Measurements from ENCODE around the gene RXRA.

The RXRA gene

DNA sequence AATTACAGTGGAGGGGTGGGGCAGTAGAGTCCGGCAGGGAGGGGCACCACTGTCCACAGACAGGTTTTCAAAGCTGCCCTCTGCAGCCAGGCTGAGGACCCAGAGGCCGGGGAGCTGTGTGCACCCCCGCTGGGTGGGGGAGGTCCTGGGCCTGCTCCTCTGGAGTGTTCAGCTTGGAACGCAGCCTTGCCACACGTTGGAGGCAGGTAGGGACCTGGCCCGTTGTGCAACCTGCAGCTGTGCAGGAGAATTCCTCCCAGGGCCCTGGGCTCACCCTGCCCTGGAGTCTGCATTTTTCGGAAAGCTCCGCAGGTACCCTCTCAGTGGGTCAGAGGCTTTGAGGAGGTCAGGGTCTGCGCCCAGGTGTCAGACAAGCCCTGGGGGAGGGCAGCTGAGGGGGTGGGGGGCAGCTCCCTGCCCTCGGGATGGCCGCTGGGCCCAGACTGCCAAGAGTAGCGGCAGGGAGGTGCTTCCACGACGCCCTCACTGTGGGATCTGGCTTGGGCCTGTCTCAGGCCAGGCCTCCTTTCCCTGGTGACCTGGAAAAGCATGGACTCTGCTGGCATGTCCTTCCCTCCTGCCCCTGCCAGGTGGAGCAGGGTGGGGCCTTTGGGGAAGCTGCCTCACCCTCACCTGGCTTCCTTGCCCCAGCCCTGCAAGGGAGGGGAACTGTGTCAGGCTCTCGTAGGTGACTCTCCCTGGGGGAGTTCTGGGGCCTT, 29.5 kb downstream of the RXRA start:
- DNase-seq (ENCODE audit: low read depth) = no peak

DNA sequence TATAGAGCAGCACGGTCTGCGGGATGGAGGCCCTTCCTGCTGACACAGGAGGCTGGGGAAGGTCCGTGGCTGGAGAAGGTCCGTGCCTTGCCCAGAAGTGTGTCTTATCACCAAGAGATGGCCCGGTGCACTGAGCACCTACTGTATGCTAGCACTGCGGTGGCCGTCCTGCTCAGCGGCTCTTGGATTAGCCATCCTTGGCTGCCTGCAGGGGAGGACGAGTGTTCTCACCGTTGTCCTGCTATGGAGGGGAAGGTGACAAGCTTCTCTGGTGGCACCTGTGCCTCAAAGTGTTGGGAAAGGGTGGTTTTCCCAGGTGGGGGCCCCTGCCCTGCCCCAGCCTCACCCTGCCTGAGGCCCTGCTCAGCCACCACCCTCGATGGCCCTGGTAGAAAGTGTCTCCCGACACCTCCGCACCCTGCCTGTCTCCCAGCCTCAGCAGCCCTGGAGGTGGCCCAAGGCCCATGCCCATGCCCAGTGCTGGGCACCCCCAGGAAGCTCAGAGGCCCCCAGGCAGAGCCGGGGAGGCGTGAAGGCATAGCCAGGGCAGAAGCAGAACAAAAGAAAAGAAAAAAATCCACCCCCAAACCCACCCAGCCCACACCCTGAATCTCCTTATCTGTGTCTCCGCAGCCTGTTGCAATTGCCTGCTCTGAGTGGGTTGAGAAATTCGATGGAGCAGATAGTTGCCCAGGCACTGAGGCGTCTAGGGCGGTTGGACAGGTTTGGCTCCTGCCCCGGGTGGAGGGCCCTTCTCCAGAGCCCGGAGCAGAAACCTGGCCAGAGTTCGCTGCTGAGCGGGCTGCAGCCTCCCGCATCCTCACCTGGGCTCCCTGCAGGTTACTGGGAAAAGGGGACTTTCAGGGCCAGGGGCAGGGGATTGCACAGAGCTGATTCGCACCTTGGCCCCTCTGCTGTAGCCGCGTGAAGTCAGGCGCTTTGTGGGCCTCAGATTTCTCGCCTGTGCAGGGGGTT, 30.5 kb downstream of the RXRA start:
- no peak for DNase-seq (ENCODE audit: low read depth)

DNA sequence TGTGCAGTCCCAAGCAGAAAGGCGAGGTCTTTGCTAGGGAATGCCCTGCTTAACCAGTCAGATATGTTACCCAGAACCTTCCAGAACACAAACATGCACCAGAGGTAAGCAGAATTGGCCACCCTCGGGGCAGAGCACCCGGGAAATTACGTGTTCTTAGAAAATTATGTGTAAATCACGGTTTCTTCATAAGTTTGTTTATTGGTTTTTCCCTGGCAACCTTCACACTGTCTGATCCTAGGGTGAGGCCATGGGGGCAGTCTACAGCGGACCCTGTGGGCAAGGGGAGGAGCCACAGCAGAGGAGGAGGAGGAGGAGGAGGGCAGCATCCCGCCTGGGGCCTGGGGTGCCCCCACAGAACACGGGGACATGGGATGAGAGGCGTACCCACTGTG, 31.4 kb downstream of the RXRA start:
- DNase-seq (ENCODE audit: low read depth) = no peak

DNA sequence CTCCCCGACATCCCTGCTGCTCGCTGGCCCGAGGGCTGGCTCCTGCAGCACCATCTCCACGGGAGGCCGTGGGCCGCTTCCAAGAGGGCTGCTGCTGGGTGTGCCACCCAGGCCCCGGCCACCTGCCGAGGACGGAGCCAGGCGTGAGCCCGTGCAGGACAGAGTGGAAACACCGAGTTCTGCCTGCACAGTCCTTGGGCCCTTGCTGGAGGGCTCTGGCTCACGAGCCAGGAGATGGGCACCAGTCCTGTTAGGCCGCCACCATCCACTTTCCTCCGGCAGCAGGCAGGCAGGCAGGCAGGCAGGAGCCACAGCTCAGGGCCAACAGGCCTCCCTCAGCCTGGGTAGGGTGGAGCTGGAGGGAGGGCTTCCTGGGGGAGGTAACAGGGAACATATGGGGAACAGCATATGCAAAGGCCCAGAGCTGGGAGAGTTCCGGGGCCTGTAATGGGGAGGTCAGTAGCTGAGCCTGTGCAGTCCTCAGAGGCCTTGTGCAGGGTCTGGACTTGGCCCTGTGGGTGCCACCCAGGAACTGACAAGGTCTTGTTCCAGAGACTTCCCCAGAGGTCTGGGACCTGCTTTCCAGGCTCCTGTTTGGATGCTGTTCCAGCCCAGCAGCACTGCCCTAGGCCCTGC, 31.9 kb downstream of the RXRA start:
- DNase-seq (ENCODE audit: low read depth) = no peak

DNA sequence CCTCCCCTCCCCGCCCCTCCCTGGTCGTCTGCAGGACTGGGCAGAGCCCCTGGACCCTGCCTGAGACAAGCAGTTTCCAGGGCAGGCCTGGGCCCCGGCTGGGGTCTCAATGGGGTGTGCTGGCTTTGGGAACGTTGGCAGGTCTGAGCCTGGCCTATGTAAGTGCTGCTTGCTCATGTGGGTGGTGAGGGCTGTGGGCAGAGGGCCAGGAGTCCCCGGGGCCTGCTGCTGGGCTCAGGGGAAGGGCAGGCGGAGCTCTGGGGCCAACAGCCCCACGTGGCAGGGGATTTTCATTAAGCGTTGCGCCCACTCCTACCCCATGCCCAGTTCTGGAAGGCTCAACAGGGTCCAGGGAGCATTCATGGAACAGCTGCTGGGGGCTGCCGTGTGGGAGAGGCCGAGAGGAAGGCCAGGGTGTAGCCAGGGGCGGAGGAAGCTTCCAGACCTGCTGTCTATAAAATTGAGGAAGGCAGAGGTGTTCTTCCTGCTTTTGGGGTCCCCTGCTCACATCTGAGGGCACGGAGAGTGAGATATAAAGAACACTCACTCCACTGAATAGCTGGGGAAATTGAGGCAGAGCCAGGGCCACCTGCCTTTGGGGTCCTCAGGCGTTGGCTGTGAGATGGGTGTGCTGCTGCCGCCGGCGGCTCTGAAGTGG, 32.5 kb downstream of the RXRA start:
- no peak for DNase-seq (ENCODE audit: low read depth)

DNA sequence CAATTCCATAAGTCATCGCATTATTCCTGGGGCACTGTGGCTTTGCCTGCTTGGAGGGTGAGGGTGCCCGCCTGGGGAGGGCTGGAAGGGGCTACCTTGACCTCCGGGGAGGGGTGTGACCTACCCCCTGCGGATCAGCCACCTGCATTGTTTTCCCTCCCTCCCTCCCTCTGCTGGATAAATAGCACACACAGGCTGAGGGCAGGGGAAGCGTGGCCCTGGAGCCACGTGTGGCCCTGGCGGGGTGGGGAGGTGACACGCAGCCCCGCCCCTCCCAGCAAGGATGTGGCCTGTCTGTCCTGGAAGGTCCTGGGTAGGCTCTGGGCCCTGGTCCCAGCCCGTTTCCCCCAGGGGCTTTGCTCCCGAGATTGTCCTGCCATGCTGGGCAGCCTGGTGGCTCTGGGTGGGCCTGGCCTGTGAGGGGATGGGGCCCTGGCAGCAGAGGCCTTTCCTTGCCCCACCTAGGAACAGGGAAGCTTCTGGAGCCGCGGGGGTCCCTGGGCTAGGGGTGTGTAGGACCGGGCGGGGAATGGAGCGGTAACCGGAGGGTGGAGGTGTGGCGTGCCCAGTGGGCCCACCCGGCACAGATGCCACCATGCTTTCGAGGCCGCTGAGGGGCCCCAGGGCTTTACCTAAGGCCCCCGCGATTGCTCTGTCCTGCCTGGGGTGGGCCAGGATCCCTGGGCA, 33.4 kb downstream of the RXRA start:
- DNase-seq (ENCODE audit: low read depth) = no peak

DNA sequence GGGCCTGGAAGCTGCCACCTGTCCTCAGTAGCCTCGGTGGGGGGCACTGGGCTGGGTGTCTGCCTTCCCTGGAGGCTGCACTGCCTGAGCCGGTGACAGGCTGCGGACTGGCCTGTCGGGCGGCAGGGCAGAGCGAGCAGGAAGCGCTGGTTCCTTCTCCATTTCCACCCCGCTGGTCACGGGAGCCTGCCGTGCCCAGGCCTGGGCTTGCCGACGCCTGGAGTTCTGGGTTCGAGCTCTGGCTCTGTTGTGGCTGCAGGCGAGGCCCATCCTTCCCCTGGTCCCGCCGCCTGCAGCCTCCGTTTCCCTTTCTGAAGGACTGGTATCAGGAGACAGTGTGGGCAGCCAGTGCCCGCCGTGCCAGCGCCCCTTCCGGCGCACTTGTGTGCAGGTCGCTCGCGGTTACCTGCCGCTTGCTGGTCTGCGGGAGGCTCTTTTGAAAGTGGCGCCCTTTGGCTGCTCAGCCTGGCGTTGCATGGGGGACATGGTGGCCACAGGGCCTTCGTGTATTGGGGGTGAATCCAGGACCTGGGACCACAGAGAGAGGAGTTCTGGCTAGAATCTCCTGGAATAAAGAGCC, 34.0 kb downstream of the RXRA start:
- DNase-seq (ENCODE audit: low read depth) = no peak

DNA sequence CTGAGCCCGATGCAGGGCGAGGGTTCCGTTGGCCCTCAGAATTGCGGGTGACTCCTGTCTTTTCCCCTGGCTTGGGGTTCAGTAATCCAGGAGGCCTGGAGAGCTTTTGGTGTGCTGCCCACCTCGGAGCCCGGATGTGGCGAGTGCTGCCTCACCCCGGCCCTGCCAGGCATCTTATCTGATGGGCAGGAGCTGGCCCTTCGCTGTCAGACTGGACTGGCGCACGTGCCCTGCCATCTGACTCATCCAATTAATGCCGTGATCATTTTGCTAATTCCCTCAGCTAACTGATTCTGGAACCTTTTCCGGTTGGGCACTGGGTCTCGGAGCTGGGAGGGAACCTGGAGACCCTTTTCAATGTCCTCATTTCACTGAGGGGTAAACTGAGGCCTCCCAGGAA, 34.6 kb downstream of the RXRA start:
- DNase-seq (ENCODE audit: low read depth) = no peak

DNA sequence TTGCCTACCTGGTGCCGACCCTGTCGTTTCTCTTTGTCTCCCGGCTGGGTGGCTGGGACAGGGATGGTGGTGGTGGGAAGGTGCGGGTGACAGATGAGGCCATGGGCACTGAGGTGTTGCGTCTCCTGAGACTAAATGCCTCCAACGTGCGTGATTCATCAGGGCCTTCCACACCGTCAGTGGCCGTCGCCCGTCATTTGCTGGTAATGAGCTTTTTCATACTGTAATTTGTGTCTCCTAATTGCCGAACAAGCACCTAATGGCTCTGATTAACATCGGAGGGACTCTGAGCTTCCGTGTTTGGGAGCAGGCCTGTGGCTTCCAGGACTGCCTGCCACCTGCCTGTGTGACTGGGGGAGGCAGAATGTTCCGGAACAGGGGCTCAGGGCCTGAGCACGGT, 35.2 kb downstream of the RXRA start:
- DNase-seq (ENCODE audit: low read depth) = no peak

DNA sequence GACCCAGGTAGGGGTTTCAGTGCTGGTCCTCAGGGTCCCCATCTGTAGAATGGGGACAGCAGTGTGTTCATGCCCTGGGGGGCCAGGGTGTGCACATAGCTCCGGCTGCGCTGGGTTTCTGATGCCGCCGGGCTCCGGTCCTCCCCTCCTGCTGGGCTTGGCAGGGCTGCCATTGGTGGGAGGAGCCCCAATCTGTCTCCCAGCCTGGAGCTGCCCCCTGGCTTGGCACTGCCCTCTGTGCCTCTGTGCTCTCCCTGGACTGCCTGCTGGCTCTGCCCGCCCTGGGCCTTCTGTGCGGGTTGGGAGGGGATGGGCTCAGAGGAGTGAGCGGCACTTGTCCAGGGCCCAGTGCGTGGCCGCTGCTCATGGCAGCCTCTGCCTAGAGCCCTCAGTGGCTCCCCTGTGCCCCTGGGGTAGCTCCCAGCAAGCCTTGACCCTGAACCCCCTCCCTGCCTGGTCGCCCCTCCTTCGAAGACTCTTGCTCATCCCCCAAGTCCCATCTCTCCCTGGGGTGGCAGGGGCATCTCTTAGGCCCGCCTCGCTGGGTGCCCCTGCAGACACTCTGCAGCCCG, 35.7 kb downstream of the RXRA start:
- no peak for DNase-seq (ENCODE audit: low read depth)

DNA sequence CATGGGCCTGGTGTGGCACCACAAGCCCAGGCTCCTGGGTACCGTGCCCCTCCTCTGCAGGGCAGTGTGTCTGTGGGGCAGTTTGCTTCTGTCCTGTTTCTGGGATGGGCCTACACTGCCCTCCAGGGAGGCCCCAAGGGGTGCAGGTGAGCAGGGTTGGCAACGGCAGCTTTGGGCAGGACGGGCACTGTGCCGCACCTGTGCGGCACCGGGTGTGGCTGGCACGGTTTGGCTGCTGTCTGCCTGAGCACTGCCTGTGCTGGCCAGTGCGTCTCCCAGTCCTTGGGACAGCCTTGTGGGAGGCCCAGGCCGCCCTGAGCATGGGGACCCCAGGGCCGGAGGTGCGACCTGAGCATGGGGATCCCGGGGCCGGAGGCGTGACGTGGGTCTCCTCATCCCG, 37.2 kb downstream of the RXRA start:
- DNase-seq (ENCODE audit: low read depth) = no peak

DNA sequence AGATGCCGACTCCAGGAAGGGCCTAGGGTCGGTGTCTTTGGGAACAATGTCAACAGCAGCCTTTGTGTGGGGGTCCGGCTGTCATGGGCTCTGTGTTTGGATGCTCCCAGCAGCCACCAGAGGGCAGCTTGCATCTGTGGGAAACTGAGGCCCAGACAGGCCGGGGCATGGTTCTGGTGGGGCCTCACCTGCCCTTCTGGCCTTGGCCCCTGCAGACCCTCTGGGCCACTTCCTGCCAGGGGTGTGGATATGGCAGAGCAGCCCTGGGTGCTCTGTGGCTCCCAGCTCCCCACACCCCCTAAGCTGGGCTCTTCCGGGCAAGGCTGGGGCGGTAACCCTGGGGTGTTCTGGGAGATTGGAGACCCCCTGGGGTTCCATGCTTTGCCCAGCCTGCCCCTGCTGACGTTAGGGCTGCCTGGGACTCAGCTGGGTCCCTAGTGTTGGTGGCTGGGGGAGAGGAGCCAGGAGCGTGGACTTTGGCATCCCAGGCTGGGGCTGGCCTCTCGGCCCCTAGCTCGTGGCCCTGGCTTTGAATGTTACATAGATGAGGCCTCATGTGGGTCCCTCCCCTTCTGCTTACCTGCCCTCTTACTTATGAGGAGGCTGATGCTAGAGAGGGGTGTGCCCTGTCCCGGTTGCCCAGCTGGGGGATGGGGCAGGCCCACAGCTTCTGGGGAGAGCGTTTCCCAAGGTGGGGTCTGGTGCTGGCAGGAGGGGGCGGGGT, 38.3 kb downstream of the RXRA start:
- no peak for DNase-seq (ENCODE audit: low read depth)

DNA sequence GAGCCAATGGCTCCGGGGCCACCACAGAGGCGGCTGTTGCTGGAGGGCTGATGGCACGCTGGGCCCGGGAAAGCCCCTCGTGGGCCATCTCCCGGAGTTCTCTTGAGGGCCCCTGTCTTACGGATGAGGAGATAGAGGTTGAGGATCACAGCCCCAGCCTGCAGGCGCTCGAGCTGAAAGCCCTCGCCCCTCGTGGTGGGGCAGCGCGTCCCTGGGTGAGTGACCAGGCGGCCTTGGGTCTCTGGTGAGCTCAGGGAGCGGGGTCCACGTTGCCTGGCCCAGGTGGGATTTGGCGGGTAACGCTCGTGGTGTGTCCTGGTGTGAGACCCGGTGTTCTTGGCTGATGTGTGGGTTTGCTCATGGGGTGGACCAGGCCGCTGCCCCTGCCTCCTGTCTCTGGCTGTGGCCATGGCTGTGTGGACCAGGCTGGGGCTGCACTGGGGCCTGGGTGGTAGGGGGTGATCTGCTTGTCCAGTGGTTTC, 38.9 kb downstream of the RXRA start:
- DNase-seq (ENCODE audit: low read depth) = no peak

DNA sequence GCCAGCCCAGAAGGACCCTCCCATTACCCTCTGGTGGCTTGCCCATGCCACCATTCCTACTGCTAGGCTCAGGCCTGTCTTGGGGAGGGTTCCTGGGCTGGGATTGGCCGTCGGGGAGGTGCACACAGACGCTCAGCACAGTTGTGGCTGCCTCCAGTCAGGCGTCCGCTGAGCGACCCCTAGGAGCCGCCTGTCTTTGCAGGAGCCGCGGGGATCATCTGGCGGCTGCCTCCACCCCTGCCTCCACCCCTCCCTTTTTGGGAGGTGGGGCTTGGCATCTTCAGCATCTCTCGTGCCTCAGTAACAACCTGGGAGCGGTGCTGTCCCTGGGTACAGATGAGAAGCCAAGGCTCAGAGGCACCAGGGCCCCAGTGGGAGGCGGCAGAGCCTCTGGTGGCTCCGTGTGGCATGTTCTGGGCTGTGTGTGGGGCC, 39.6 kb downstream of the RXRA start:
- DNase-seq (ENCODE audit: low read depth) = peak; percentile 68

DNA sequence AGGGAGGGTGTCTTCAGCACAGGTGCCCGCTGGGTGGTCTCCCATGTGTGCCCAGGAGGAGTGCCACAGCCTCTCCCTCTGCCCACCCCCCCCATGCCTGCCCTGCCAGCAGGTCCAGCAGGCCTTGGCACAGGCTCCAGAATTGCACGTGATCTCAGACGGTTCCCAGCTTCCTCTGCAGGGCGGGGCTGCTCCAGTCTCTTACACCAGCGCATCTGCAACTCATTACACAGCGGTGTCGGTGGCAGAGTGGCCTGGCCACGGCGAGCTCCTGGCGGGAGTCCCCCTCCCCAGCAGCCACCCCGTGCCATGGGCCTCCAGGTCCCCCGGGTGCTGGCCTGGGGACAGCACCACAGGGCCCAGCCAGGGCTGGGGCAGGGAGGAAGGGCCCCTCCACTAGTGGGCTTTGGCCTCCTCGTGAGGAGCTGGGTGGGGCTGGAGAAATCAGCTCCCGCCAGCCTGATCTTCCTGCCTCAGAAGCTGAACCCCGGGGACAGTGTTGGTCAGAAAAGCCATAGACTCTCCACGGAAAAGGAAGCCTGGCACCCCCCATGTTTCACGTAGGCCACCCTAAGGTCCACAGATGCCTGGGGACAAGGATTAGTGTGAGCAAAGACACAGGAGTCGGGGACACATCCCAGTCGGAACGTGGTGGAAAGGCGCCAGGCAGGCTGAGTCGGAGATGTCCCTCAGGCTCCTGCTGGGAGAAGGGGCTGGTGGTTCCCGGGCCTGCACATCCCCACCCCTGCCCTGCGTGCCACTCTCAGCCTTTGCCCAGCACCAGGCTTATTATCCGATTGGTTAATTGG, 40.2 kb downstream of the RXRA start:
- peak; percentile 90 for DNase-seq (ENCODE audit: low read depth)

DNA sequence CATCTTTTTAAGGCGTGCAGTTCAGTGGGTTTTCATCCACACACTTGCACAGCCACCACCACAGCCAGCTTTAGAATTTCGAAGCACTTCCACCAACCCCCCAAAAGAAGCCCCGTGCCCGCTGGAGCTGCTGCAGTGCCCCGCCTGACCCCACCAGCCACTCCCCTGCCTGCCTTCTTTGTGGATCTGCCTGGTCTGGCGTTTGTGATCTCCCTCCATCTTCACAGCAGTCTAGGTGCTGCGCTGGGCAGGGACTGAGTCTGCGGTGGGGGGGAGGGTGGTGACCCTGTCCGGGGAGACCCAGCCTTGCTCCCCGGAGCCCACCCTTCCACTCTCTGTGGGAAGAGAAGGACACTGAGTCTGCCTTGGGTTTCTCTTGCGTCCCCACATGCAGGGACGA, 40.8 kb downstream of the RXRA start:
- DNase-seq (ENCODE audit: low read depth) = no peak

DNA sequence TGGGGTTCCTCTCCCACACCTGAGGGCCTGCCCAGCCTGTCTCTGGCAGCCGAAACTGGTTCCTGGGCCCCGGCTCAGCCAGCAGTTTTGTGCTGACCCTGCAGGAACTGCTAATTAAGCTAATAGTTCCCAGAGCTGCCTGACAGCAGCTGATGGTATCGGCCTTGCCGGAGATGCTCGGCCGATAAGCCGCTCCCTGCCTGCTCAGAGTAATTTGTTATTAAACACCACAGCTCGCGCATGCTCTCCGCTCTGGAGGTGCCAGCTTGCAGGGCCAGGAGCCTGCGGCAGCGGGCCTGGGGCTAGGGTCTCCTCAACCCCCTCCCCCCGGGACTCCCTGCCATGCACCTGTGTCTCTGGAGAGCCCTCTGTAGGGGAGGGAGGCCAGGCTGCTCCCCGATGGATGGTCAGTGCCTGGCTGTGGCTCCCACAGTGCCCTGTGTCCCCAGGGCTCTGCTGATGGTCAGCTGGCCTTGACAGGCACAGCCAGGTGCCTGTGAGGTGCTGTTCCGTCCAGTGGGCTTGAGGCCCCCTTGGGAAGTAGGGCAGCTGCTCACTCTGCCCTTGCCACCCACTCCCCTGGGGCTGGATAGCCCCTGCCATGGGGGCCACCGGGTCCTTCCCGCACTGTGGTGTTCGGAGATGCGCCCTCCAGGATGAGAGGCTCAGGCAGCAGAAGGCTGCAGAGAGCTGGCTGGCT, 41.7 kb downstream of the RXRA start:
- no peak for DNase-seq (ENCODE audit: low read depth)

DNA sequence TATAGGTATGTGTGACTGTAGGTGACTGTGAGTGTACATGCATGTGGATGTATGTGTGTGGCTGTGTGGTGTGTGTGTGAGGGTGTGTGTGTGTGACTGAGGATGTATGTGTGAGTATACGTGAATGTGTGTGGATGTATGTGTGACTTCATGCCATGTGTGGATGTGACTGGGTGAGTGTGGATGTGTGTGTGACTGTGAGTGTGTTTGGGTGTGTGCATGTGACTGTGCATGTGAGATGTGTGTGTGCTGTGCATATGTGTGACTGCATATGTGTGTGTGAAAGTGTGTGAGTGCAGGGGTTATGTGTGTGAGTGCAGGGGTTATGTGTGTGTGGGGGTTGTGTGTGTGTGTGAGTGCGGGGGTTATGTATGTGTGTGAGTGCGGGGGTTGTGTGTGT, 42.3 kb downstream of the RXRA start:
- DNase-seq (ENCODE audit: low read depth) = no peak

Measured in fibroblast of the conjunctiva (primary cell).